Tibial artery (tissue), 4 donors: ENCODE results near the gene NARS2.
"Not testable (repeated sequence)": the region's sequence is repeated elsewhere in the genome, so short reads cannot be mapped to it uniquely, and the experiment has no call there.

ENCODE experiments used
- DNase-seq, 2 donors: peaks; one replicate each; pipeline ENCODE4 v3.0.0-alpha.2; 2019
- H3K27ac ChIP-seq, 2 donors: fragments of 200-600 bp; sonication (generic) in 1 of 2; 1 replicate in 1 of 2; 2 replicates in 1 of 2; pipeline ENCODE4 v1.5.1; 2018 to 2019; ENCODE audit warnings: mild to moderate bottlenecking in 1 of 2
- H3K27me3 ChIP-seq, 2 donors: fragments of 200-600 bp; sonication (generic) in 1 of 2; one replicate each; pipeline versions ENCODE4 v1.5.1 to v1.6.0; 2016 to 2019
- H3K36me3 ChIP-seq, 3 donors: fragments of 200-600 bp; sonication (generic) in 2 of 3; one replicate each; pipeline ENCODE4 v1.5.1; 2016 to 2019; ENCODE audit warnings: mild to moderate bottlenecking in 2 of 3
- H3K4me1 ChIP-seq, 4 donors: fragments of 200-600 bp; sonication (generic) in 2 of 4; 1 replicate in 3 of 4; 2 replicates in 1 of 4; pipeline ENCODE4 v1.5.1; 2016 to 2019
- H3K4me3 ChIP-seq, 2 donors: fragments of 200-600 bp; sonication (generic) in 1 of 2; 1 replicate in 1 of 2; 2 replicates in 1 of 2; pipeline ENCODE4 v1.5.1; 2018 to 2019; ENCODE audit warnings: mild to moderate bottlenecking in 2 of 2
- H3K9me3 ChIP-seq, 3 donors: fragments of 200-600 bp; sonication (generic) in 1 of 3; one replicate each; pipeline ENCODE4 v1.5.1; 2016 to 2019
- intact Hi-C: fragments of 100-400 bp; cut with DNase I; formaldehyde crosslinking; loops from one replicate; pipeline ENCODE4 v1.15.0; 2023; ENCODE audit warnings: low total_unique reads
- TF ChIP-seq, protein P1 (sequence below), 2 experiments: fragments of 200-600 bp in 1 of 2; fragments of 450-650 bp in 1 of 2; IDR thresholded peaks; one replicate each; pipeline ENCODE4 v1.5.1; 2017 to 2019; ENCODE audit warnings: antibody characterized with exemption in 2 of 2, mild to moderate bottlenecking in 1 of 2, moderate library complexity in 1 of 2

NARS2 gene

DNA sequence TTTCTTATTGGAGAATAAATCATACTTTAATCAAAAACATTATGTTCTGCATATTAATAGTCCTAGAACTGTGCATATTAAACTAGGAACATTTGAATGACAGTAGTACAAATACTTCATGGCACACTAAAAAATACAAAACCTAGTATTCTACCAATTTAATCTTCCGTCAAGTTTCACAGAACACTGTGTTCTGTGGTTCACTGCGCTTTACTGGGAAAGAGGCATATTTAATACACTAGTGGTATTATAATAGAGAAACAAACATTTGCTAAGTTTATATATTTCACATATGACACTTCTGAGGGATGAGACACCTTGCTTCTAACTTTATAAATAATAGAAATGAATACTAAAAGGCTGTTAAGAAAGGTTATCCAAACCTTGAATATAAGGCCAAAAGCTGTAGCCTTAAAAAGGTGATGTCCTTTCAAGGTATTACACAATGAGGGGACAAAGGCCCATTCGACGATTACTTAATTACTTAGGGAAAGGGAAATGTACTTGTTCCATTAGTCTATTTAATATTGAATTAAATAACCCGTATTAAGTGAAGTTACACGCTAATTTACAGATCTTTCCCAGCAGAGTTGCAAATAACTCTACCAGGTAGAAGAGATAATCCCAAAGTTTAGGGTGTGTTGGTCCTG is 48.0 kb downstream of the NARS2 start:
- no peaks in the 10 kb centered on the region for H3K27me3 ChIP-seq
- H3K4me3 ChIP-seq, result no peak overlapping the region
- no peak overlapping the region for H3K27ac ChIP-seq
- intact Hi-C loops, result no loop called here
- TF ChIP-seq, protein P1, sequence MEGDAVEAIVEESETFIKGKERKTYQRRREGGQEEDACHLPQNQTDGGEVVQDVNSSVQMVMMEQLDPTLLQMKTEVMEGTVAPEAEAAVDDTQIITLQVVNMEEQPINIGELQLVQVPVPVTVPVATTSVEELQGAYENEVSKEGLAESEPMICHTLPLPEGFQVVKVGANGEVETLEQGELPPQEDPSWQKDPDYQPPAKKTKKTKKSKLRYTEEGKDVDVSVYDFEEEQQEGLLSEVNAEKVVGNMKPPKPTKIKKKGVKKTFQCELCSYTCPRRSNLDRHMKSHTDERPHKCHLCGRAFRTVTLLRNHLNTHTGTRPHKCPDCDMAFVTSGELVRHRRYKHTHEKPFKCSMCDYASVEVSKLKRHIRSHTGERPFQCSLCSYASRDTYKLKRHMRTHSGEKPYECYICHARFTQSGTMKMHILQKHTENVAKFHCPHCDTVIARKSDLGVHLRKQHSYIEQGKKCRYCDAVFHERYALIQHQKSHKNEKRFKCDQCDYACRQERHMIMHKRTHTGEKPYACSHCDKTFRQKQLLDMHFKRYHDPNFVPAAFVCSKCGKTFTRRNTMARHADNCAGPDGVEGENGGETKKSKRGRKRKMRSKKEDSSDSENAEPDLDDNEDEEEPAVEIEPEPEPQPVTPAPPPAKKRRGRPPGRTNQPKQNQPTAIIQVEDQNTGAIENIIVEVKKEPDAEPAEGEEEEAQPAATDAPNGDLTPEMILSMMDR (IDR thresholded peaks at IDR 0.05), result no peak
- H3K4me1 ChIP-seq, result no peaks in the 10 kb centered on the region
- H3K36me3 ChIP-seq, result no peaks in the 10 kb centered on the region
- no peak for DNase-seq
- no peaks in the 10 kb centered on the region for H3K9me3 ChIP-seq

DNA sequence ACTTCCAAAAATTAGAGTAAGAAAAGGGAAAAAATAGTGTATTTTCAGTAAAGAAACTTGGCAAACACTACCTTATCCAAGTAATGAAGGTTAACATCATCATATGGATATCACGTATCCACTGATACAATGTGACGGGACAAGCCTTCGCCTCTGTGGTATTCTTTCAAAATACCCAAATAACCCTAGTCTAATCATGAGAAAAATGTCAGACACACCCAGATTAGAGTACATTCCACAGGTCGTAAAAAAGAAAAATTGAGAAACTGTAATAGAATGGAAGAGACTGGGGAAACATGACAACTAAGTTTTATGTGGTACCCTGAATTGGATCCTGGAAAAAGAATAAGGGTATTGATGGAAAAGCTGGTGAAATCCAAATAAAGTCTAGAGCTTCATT is 48.9 kb downstream of the NARS2 start:
- Histone ChIP-seq H3K27me3 (no peaks in the 10 kb centered on the region), H3K4me3 (no peak overlapping the region), H3K36me3 (no peaks in the 10 kb centered on the region), H3K9me3 (no peaks in the 10 kb centered on the region), H3K27ac (no peak overlapping the region), H3K4me1 (no peaks in the 10 kb centered on the region)
- intact Hi-C loops, result no loop called here
- no peak for DNase-seq
- TF ChIP-seq, protein P1 (IDR thresholded peaks at IDR 0.05), result no peak

DNA sequence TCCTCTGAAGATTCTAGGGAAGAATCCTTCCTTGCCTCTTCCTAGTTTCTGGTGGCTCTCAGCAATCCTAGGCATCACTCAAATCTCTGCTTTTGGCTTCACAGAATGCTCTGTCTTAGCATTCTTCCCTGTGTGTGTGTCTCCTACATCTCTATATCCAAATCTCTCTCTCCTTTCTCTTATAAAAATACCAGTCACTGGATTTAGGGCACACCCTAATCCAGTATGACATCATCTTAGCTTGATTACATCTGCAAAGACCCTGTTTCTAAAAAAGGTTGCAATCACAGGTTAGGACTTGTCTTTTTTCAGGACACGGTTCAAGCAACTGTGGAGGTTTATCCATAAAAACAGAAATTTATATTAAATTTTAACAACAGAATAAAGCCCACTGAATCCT is 54.4 kb downstream of the NARS2 start:
- H3K27me3 ChIP-seq, result no peaks in the 10 kb centered on the region
- H3K27ac ChIP-seq, result no peak overlapping the region
- H3K9me3 ChIP-seq, result no peaks in the 10 kb centered on the region
- no peak overlapping the region for H3K4me3 ChIP-seq
- intact Hi-C loops, result no loop called here
- no peak for DNase-seq
- H3K36me3 ChIP-seq, result no peaks in the 10 kb centered on the region
- H3K4me1 ChIP-seq, result no peaks in the 10 kb centered on the region
- TF ChIP-seq, protein P1 (IDR thresholded peaks at IDR 0.05), result no peak

DNA sequence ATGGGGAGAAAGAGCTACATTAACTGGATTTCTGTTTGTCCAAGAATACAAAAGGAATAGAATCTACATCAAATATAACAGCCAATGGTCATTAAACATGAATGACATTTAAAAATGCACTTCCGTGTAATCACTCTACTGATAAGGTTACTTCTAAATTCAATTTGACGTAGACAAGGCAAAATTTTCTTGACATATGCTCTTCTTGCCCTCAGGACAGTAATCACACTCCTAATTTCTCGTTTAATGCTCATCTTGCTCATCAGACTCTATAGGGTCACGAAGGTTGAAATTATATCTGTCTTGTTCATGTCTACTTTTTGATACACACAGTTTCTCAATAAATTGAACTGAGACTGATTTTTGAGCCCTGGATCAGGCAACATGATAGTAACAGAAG is 58.4 kb downstream of the NARS2 start:
- H3K9me3 ChIP-seq, result peaks cover 0 to under 1% (median 0%) of the 10 kb centered on the region in 3 donors
- H3K27me3 ChIP-seq, result no peaks in the 10 kb centered on the region
- H3K4me1 ChIP-seq, result no peaks in the 10 kb centered on the region
- TF ChIP-seq, protein P1 (IDR thresholded peaks at IDR 0.05), result no peak
- intact Hi-C loops, result no loop called here
- H3K36me3 ChIP-seq, result peaks cover 0 to 3% (median 0%) of the 10 kb centered on the region in 3 donors
- DNase-seq, result no peak
- H3K4me3 ChIP-seq, result no peak overlapping the region
- no peak overlapping the region for H3K27ac ChIP-seq

DNA sequence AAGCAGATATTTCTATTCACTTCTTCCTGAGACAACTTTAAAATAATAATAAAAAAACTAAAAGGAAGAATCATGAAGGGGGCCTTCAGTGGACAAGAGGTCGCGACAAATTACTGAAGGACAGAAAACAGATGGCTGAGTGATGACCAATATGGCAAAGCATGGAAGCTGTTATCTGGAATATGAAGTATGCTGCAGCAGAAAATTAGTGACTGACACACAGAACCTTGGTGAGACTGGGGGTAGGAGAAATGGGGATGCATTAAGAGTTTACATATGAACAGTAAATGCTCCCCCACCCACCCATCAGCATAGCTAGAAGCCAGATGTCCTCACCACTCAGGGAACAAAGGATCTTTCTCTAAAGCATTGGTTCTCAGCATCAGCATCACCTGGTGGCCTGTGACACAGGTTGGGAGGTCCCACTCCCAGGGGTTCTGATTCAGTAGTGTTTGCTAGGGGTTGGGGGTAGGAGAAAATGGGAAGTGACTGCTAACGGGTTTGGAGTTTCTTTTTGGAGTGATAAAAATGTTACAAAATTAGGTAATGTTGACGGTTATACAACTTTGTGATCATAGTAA is 59.7 kb downstream of the NARS2 start:
- Histone ChIP-seq H3K27me3 (no peaks in the 10 kb centered on the region), H3K9me3 (peaks cover 0 to 6% (median 4%) of the 10 kb centered on the region in 3 donors), H3K36me3 (peaks cover 0 to 8% (median 0%) of the 10 kb centered on the region in 3 donors), H3K4me1 (no peaks in the 10 kb centered on the region), H3K4me3 (no peak overlapping the region), H3K27ac (no peak overlapping the region)
- intact Hi-C loops, result no loop called here
- no peak for DNase-seq
- TF ChIP-seq, protein P1 (IDR thresholded peaks at IDR 0.05), result no peak

DNA sequence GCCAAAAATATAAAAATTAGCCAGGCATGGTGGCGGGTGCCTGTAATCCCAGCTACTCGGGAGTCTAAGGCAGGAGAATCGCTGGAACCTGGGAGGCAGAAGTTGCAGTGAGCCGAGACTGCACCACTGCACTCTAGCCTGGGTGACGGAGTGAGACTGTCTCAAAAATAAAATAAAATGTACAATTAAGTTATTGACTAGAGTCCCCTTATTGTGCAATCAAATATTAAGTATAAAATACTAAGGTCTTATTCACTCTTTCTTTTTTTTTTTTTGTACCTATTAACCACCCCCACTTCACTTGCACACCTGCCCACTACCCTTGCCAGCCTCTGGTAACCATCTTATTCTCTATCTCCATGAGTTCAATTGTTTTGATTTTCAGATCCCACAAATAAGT is 61.6 kb downstream of the NARS2 start:
- H3K9me3 ChIP-seq, H3K4me3 ChIP-seq, H3K4me1 ChIP-seq, H3K27ac ChIP-seq, intact Hi-C loops, DNase-seq, H3K27me3 ChIP-seq, H3K36me3 ChIP-seq: not testable (repeated sequence)
